SHP77 treated with DMSO at 0.1 percent for 48 hours (cell line): ENCODE data around the gene STXBP6.

ENCODE experiments used
- DNase-seq: peaks from one replicate; lab custom pipeline; 2025; lab: John Stamatoyannopoulos, UW

The STXBP6 gene

GRCh38 chr14:24887623-24888304 is 162.2 kb downstream of the STXBP6 start:
- no peak for DNase-seq

- DNase-seq = no peak
Observed at GRCh38 chr14:24885410-24885913, 164.5 kb downstream of the STXBP6 start.

DNA sequence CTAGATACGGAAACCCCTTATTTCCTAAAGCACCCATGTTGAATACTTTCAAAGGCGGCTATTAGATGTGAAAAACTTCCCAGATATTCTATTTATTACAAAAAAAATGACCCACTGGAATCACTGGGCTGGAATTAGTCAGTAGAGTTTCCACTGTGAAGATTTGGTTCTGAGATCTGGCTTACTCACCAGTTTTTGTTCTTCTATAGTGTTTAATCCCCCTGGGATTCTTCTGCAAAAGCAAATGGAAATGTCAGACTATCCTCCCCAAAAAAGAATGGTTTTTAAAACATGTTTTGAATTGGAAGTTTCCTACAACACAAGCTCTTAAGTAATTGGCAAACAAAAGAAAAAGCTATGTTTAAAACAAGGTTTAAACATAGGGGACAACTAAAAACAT is 166.4 kb downstream of the STXBP6 start:
- DNase-seq = no peak

DNA sequence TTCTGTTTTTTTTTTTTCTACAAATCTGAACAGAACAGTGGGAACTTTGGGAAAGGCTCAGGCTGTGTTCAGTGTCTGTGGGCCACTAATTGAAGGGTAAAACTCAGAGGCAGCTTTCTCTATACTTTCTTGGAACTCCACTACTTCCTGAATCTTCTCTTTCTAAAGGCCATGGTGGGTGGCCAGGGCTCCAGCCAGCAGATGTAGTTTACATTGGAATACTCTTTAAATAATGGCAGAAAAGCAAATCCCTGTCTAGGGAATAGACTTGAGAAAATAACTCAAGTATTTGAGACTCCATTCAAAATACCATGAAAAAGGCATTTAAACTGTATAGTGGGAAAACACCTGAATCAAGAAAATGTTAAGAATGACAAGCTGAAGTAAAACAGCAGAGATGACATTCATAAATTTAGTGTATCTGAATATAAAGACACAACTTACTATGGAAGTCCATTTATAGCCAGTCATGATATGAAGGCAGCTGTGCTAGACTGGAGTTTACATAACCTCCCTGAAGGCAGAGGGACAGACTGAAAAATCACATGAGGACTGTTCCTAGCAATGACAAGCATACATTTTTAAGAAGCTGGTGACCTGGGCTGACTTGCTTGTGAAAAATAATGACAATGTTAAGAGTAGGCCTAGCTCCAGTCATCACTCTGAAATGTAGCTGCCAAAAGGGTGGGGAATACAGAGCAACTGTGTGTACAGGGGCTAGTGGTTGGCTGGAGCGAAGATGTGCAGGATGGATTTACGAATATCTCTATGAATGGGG is 168.6 kb downstream of the STXBP6 start:
- no peak for DNase-seq

- no peak for DNase-seq
Observed at GRCh38 chr14:24880689-24881088, 169.3 kb downstream of the STXBP6 start.

DNA sequence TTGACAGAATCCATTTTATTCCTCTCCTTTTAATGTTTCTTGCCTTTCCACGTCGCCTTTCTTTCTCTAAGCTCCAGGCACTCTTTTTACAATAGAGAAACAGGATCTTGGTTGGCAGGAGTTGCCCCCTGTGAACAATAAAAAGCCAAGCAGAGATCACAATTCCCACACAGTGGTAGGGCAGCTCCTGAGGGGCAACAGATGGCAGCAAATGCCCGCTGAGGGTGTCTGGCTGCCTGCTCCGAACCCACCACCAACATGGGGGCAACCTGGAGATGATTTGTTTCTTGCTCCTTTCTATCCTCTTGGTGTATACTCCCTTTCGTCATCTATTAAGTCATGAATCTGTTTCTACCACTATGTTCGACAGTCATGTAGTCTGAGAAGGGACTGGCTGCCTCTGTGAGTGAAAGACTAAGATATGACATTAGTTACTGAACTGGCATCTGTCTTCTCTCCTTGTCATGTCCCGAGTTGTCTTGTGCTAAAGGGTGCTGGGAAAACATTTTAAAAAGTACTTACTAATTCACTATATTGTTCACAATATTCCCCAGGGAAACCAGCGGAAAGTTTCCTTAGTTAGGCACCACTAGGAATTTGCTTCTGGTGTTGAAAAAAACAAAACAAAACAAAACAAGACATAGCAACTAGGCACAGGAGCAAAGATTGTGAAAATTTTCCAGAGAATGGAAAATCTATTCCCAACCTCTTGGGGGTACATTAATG is 170.1 kb downstream of the STXBP6 start:
- DNase-seq = no peak

GRCh38 chr14:24876996-24877395 is 173.0 kb downstream of the STXBP6 start:
- no peak for DNase-seq

DNA sequence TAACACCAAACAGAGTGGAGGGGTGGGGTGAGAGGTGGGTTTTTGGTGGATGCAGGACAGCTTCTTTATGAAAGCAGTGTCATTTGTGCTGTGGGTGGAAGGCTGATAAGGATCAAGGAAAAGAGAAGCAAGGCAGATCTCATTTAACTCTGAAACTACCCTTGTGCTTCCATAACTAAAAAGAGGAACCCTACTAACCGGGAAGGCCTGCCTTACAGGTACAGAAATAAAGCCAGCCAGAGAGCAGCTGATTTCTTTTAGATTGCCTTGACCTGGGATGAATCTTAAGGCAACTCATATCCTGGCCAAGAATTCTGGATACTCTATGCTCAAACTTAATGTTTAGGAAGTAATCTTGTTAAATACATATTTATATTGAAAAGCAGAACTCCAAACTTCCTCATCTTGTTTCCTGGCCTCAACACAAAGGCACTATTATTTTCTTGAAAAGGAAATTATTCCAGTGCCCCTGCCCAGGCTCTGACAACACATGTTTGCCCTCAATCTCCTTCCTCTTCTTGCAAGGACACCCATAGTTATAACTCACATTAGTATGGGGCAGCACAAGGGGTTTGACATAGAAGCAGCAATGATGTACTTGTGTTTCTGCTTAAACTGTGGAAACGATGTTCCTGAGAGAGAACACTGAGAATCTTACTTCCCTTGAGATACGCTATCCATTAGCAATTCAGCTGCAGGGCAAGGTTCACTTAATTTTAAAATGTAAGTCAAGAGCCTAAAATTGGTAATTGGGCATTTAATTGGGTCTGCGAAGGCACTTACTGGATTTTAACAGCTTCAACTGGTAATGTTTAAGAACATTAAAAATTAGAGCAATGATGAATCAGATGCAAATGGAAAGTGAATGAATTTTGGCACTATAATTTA is 173.7 kb downstream of the STXBP6 start:
- DNase-seq = no peak

DNA sequence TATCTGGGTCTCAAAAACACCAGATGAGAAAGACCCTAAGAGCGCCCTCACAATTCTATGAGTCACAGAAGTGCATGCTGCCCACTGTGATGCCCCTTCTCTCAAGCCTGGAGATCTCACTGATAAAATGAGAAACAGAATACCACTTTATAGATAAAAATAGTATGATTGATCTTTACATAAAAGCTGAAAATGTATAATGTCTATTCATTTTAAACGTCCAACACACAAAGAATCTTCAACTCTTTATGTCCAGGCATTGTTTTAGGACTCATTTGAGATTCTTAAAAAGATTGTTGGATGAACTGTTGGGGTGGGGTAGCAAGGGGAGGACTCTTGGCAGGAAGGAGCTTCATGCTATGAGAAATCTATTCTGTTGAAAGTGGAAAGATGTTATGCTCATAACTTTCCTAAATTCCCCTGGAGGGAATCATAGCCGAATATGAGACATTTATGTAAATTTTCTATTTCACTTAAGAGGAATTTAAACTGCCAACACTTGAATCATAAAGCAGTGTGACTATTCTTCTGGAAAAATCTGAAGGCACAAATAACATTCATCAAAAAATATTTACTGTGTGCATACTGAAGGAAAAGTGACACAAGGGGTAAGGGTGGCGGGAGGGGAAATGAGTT is 174.6 kb downstream of the STXBP6 start:
- no peak for DNase-seq

- DNase-seq = no peak
Observed at GRCh38 chr14:24874514-24875202, 175.3 kb downstream of the STXBP6 start.

DNA sequence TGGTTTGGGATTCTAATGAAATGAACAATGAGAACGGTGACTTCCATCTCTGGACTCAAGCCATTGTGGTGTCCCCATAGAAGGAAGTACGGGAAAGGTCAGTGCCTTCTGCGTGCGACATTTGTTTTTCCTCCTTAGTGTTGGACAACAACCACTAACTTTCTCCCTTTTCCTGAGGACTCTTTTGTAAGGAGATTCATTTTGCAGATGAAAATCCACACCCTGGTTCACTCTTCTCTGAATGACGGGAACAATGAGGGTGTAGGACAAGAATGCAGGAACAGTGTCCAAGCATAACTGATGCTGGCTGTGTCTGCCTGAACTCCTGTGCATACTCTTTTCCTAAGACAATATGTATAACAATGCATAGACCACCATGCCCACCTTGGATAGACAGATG is 176.4 kb downstream of the STXBP6 start:
- no peak for DNase-seq

DNA sequence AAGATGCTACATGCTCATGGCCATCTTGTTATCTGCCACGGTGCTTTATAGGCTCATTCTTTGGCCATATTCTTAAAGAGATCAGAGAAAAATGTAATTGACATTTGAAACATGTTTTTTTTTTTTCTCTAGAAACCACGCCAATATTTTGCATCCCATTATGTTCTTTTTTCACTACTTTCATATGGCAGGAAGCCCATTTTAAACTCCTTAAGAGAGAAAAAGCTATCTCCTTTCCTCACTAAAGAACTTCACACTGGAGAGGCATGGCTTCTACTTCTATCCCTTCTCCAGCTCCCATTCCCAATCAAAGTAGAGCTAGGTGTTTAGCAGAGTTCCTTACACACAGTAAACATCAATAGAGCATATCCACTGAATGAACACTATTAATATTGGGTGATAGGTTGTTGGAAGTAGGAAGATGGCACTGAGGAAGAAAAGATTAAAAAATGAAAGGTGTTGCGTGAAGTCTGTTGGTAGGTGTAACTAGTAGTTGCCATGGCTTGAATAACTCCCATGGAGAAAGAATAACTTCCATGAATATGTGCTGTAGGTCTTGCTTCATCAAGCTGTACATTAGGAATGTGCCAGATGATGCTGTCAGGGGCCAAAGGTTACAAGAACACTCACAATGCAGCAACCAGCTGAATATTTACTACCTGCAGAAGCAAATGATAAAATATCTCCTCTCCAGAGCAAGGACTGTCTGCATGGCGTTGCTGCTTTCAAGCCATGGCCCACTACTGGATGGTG is 178.8 kb downstream of the STXBP6 start:
- no peak for DNase-seq

DNA sequence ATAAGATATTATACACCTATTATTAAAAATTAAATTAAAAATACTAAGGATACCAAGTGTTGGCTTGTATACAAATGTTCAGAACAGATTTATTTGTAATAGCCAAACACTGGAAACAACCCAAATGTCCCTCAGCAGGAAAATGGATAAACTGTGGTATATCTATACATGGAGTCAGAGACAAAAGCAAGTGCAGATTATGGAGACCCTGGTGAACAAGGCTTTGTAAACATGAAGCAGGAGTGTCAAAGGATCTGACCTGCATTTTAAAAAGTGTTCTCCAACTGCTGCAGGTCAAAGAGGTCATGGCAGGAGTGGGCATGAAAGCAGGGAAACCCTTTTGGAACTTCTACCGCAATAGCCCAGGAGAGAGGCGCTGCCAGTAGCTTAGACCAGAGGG is 181.6 kb downstream of the STXBP6 start:
- DNase-seq = no peak

DNA sequence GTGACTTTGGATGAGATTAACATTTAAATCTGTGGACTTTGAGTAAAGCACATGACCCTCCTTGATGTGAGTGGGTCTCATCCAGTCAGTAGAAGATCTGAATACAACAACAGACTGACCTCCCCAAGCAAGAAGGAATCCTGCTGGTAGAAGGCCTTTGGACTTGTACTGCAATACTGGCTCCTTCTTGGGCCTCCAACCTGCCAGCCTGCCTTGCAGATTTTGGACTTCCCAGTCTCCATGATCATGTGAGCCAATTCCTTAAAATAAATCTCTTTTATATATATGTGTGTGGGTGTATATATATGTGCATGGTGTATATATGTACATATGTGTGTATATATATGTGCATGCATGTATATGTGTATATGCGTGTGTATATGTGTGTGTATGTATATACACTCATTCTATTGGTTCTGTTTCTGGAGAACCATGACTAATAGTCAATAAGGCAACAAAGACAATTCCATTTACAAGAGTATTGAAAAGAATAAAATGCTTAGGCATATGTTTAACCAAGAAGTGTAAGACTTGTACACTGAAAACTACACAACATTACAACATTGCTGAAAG is 183.8 kb downstream of the STXBP6 start:
- no peak for DNase-seq

GRCh38 chr14:24863968-24864684 is 185.8 kb downstream of the STXBP6 start:
- no peak for DNase-seq

DNA sequence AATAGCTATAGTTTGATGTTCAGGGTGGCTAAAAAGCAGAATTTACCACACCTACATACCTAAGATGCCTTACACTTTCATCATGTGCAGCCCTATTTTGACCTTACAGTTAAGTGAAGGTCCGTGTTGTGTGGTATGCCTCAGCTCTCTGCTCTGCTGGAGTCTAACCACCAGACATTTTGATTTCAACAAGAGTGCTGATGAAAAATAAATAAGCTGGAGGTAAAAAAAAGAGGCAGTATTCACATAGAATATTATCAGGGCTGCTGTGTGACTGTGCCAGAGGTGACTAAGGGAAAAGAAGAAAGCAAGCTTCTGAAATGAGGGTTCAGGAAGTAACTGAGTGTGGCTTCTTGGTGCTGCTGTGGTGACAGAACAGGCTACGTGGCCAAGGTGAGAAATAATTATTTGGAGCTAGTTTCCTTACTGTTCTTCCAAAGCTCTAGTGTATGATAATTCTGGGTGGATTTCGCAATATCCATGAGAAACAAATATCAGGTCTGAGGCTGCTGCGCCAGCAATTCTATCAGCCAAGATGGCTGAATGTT is 188.8 kb downstream of the STXBP6 start:
- no peak for DNase-seq

DNA sequence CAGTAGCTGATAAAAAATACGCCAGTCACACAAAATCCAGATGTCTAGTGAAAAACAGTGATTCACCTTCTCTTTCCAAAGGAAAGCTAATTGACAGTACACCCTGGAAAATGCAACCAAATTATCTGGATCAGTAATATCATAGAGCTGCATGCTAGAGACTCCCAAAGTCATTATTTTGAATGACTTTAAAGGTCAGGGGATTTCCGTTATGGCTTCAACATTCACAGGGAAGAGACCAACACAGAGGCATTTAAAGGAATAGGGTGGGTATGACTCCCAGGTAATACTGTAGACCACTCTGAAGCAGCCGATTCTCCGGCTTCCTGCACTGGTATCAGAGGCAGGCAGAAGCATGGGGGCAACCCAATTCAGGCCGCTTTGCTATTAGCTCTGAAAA is 190.4 kb downstream of the STXBP6 start:
- no peak for DNase-seq

DNA sequence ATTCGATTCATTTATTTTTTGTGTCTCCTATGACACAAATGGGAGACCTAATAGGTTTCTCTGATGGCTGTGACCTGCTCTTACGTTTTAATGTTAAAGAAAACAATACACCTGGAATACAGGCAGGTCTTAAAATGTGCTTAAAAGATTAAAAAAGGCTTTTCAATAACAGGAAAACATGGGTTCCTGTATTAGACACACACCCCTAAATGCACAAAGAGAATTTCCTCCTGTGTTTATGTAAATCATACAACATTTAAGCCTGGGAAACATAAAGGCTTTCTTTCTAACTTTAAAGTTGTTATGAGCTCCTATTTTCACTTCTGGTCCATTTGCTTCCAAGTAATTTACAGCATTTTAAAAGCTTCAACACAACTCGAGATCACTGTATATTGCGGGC is 191.3 kb downstream of the STXBP6 start:
- DNase-seq = no peak

DNA sequence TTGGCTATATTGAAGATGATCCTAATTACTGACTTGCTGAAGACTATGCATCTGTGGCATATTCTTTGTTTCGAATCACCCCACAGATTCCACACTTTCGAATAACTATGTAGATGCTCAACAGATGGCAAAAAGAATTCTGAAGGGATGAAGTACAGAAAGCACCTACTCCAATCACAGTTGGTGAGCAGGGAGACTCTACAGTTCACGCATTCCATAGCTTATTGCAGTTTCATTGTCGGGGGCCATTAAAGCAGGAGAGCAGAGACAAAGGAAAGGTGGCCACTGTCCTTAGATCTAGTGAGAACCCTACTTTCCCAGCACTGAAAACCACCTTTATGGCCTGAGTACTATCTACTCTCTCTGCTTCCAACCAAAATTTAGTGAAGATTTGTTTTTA is 191.9 kb downstream of the STXBP6 start:
- no peak for DNase-seq
